Ovary (tissue), 3 donors: Measurements from ENCODE around the gene LAMP5.

Experiments used
- CTCF ChIP-seq, 3 donors: fragments of 450-650 bp in 2 of 3; fragments of 200-600 bp in 1 of 3; IDR thresholded peaks; one replicate each; pipeline versions ENCODE4 v1.5.1 to v1.8.0; 2016 to 2022; ENCODE audit warnings: antibody characterized with exemption in 3 of 3, mild to moderate bottlenecking in 1 of 3
- EP300 ChIP-seq: sonication (generic); formaldehyde crosslinking; IDR thresholded peaks from one replicate; pipeline ENCODE4 v1.6.1; 2017; ENCODE audit warnings: antibody characterized with exemption
- POLR2A ChIP-seq: fragments of 450-650 bp; IDR thresholded peaks from one replicate; pipeline ENCODE4 v1.6.1; 2017; ENCODE audit warnings: antibody characterized with exemption, mild to moderate bottlenecking, moderate library complexity
- donor health status: DM: no; HTN: no; CAD: no.

- TF ChIP-seq CTCF (IDR thresholded peaks at IDR 0.05): no peak
- TF ChIP-seq POLR2A: no peak
- no peak for TF ChIP-seq EP300
These were observed 21.1 kb downstream of the LAMP5 start for GRCh38 chr20:9535449-9535848.
